Stimulated activated CD8-positive, alpha-beta memory T cell treated with anti-CD3 and anti-CD28 coated beads, Interleukin-2, amount 100 ng/mL, for 48 hours (primary cell): ENCODE data around the gene PRDM9.
"Not testable (repeated sequence)": the region's sequence is repeated elsewhere in the genome, so short reads cannot be mapped to it uniquely, and the experiment has no call there.

Experiments
- DNase-seq, 2 donors: peaks; one replicate each; pipeline ENCODE4 v3.0.0-alpha.2; 2020; ENCODE audit warnings: low read depth in 2 of 2

PRDM9 gene

GRCh38 chr5:23527216-23527920 lies 20.0 kb downstream of the PRDM9 start:
- not testable (repeated sequence) for DNase-seq

- no peak for DNase-seq
Measured at GRCh38 chr5:23528677-23529076, 21.3 kb downstream of the PRDM9 start.

- no peak for DNase-seq
Measured at GRCh38 chr5:23530571-23530970, 23.2 kb downstream of the PRDM9 start.

GRCh38 chr5:23571059-23571458 lies 63.6 kb downstream of the PRDM9 start:
- DNase-seq, result no peak
